Left lung (tissue), 10 donors: ENCODE data around the gene ARAP1. TPM values are rescaled to one million over a fixed set of nuclear protein-coding genes. Genes with fewer than 3 reads are reported as not detected.
"Not testable (repeated sequence)": the region's sequence is repeated elsewhere in the genome, so short reads cannot be mapped to it uniquely, and the experiment has no call there.

Experiments
- ATAC-seq: fragments of 200-7000 bp; cut with Tn5 transposase; one replicate; pipeline ENCODE4 v1.9.1; 2020; ENCODE audit warnings: moderate library complexity
- DNase-seq, 4 donors: peaks; one replicate each; pipeline ENCODE4 v3.0.0-alpha.2; 2013 to 2020
- H3K27ac ChIP-seq, 2 donors: fragments of 200-600 bp; sonication (generic) in 1 of 2; one replicate each; pipeline versions ENCODE4 v1.5.0 to v1.8.0; 2020 to 2021
- H3K27me3 ChIP-seq, 2 donors: fragments of 200-600 bp; sonication (generic) in 1 of 2; one replicate each; pipeline versions ENCODE4 v1.5.0 to v1.8.0; 2020 to 2021
- H3K36me3 ChIP-seq, 2 donors: fragments of 200-600 bp; sonication (generic) in 1 of 2; one replicate each; pipeline versions ENCODE4 v1.5.0 to v1.8.0; 2020 to 2021
- H3K4me1 ChIP-seq, 2 donors: fragments of 200-600 bp; one replicate each; pipeline ENCODE4 v1.8.0; 2021
- H3K4me3 ChIP-seq, 2 donors: fragments of 200-600 bp; sonication (generic) in 1 of 2; one replicate each; pipeline versions ENCODE4 v1.5.0 to v1.8.0; 2020 to 2021; ENCODE audit warnings: mild to moderate bottlenecking in 1 of 2
- H3K9me3 ChIP-seq, 2 donors: fragments of 200-600 bp; sonication (generic) in 1 of 2; one replicate each; pipeline versions ENCODE4 v1.5.0 to v1.8.0; 2020 to 2021
- CTCF ChIP-seq, 2 donors: fragments of 200-600 bp; sonication (generic) in 1 of 2; IDR thresholded peaks; one replicate each; pipeline versions ENCODE4 v1.5.0 to v1.8.0; 2021; ENCODE audit warnings: antibody characterized with exemption in 2 of 2
- intact Hi-C, 2 donors: fragments of 100-400 bp; cut with DNase I; formaldehyde crosslinking; loops; one replicate each; pipeline versions ENCODE4 v1.11.2 to v1.14.2; 2022
- polyA plus RNA-seq, 6 donors: library from polyadenylated mRNA; unstranded; fragments of 120-200 nt; gene quantifications; one replicate each; pipeline ENCODE4 v1.2.1, GENCODE V29; 2013; ENCODE audit not compliant: insufficient read length in 6 of 6
- total RNA-seq, 2 donors: library from RNA; stranded (reverse); fragmentation: NEBNext Ultra II Directional; extraction: Animal tissue kit (Norgen Biotek cat#: 25700); gene quantifications; one replicate each; pipeline ENCODE4 v1.2.1, GENCODE V29; 2021
- donor health status: DM: no; HTN: yes; CAD: no.
- donor health status: DM: no; HTN: no; CAD: no.

Gene ARAP1
- total and polyA plus RNA-seq, 8 donors: 80.0 to 222 (median 97.7) TPM

- TF ChIP-seq CTCF (IDR thresholded peaks at IDR 0.05): peak; percentile 96 to 99
- Histone ChIP-seq H3K9me3 (no peaks in the 10 kb centered on the region), H3K4me3 (peak within 1 kb of the TSS; percentile 57 to 60), H3K27me3 (no peaks in the 10 kb centered on the region), H3K27ac (peak within 1 kb of the TSS; percentile 90 to 92), H3K4me1 (peaks cover 0 to 41% of the 10 kb centered on the region in 2 donors), H3K36me3 (no peaks in the 10 kb centered on the region)
- intact Hi-C loops: loop anchor here in 1 of 2 donors (5.0 kb wide), 1 partner anchor 66 kb away; no protein-coding TSS in a partner anchor
- ATAC-seq (peak; percentile 97), DNase-seq (peak; percentile 95 to 98 (median 98))
Observed at GRCh38 chr11:72793425-72794367, 41.5 kb upstream of the ARAP1 start, which contains the start of gene STARD10. TSS of gene STARD10 (minus strand) at chr11:72794047. CDS start at chr11:72781181, 12,866 bp downstream.

- no peaks in the 10 kb centered on the region for H3K27me3 ChIP-seq
- peak overlapping the region in 1 of 2 donors; percentile 60 for H3K4me3 ChIP-seq
- H3K27ac ChIP-seq: peak overlapping the region; percentile 90 to 92
- ATAC-seq: no peak
- no peaks in the 10 kb centered on the region for H3K36me3 ChIP-seq
- peaks cover 0 to 47% of the 10 kb centered on the region in 2 donors for H3K4me1 ChIP-seq
- H3K9me3 ChIP-seq: no peaks in the 10 kb centered on the region
- DNase-seq: peak in 1 of 4 donors; percentile 17
- no peak for TF ChIP-seq CTCF (IDR thresholded peaks at IDR 0.05)
- intact Hi-C loops: loop anchor here in 1 of 2 donors (5.0 kb wide), 1 partner anchor 66 kb away; no protein-coding TSS in a partner anchor
Observed at GRCh38 chr11:72793076-72793424, 40.8 kb upstream of the ARAP1 start.

GRCh38 chr11:72792437-72793021 lies 40.3 kb upstream of the ARAP1 start:
- TF ChIP-seq CTCF (IDR thresholded peaks at IDR 0.05): no peak
- DNase-seq (peak in 1 of 4 donors; percentile 51), ATAC-seq (no peak)
- H3K27me3 ChIP-seq: no peaks in the 10 kb centered on the region
- intact Hi-C loops: loop anchor here in 1 of 2 donors (5.0 kb wide), 1 partner anchor 65 kb away; no protein-coding TSS in a partner anchor
- no peaks in the 10 kb centered on the region for H3K9me3 ChIP-seq
- peak overlapping the region in 1 of 2 donors; percentile 92 for H3K27ac ChIP-seq
- H3K4me3 ChIP-seq: no peak overlapping the region
- no peaks in the 10 kb centered on the region for H3K36me3 ChIP-seq
- H3K4me1 ChIP-seq: peaks cover under 1 to 52% of the 10 kb centered on the region in 2 donors

- H3K9me3 ChIP-seq, H3K36me3 ChIP-seq, ATAC-seq, H3K27ac ChIP-seq, H3K4me3 ChIP-seq, H3K27me3 ChIP-seq: not testable (repeated sequence)
- peak in 1 of 4 donors; percentile 4 for DNase-seq
- intact Hi-C loops: loop anchor here in 1 of 2 donors (5.0 kb wide), 1 partner anchor 64 kb away; no protein-coding TSS in a partner anchor
- peaks cover 11 to 65% of the 10 kb centered on the region in 2 donors for H3K4me1 ChIP-seq
Observed at GRCh38 chr11:72791228-72791627, 39.0 kb upstream of the ARAP1 start.

GRCh38 chr11:72789493-72790131 lies 37.4 kb upstream of the ARAP1 start:
- Histone ChIP-seq H3K4me3 (no peak overlapping the region), H3K9me3 (no peaks in the 10 kb centered on the region), H3K27me3 (no peaks in the 10 kb centered on the region), H3K4me1 (peaks cover 12 to 59% of the 10 kb centered on the region in 2 donors), H3K36me3 (no peaks in the 10 kb centered on the region), H3K27ac (peak overlapping the region in 1 of 2 donors; percentile 5)
- intact Hi-C loops: loop anchor here in 1 of 2 donors (5.0 kb wide), 1 partner anchor 62 kb away; no protein-coding TSS in a partner anchor
- DNase-seq (no peak), ATAC-seq (no peak)
- TF ChIP-seq CTCF (IDR thresholded peaks at IDR 0.05): no peak
